H9 (cell line): ENCODE data around the gene CELF1. TPM values are rescaled to one million over a fixed set of nuclear protein-coding genes. Genes with fewer than 3 reads are reported as not detected.

ENCODE experiments used
- DNase-seq: peaks from one replicate; pipeline ENCODE4 v3.0.0-alpha.2; 2017
- H2AFZ ChIP-seq: one replicate; pipeline ENCODE4 v1.6.1; 2013; ENCODE audit warnings: mild to moderate bottlenecking, low read length, control low read depth, moderate library complexity
- H2AK5ac ChIP-seq: 2 replicates; pipeline ENCODE4 v1.6.1; 2013; ENCODE audit warnings: low read length, control low read depth, mixed read lengths; ENCODE audit not compliant: insufficient read length
- H2BK120ac ChIP-seq: one replicate; pipeline ENCODE4 v1.6.1; 2013; ENCODE audit warnings: low read depth, mild to moderate bottlenecking, low read length, control low read depth, inconsistent platforms; ENCODE audit not compliant: poor library complexity, severe bottlenecking
- H2BK12ac ChIP-seq: 2 replicates; pipeline ENCODE4 v1.6.1; 2013; ENCODE audit warnings: low read length, control low read depth, mixed read lengths, low read depth; ENCODE audit not compliant: insufficient read length
- H2BK15ac ChIP-seq: 2 replicates; pipeline ENCODE4 v1.6.1; 2013; ENCODE audit warnings: low read depth, low read length, control low read depth
- H2BK20ac ChIP-seq: one replicate; pipeline ENCODE4 v1.6.1; 2013; ENCODE audit warnings: low read depth, mild to moderate bottlenecking, low read length, control low read depth, inconsistent platforms; ENCODE audit not compliant: poor library complexity, severe bottlenecking
- H2BK5ac ChIP-seq: 2 replicates; pipeline ENCODE4 v1.6.1; 2013; ENCODE audit warnings: low read length, control low read depth, mixed read lengths; ENCODE audit not compliant: insufficient read length
- H3K14ac ChIP-seq: 2 replicates; pipeline ENCODE4 v1.6.1; 2013; ENCODE audit warnings: low read length, control low read depth; ENCODE audit not compliant: insufficient read depth
- H3K18ac ChIP-seq: 2 replicates; pipeline ENCODE4 v1.6.1; 2013; ENCODE audit warnings: low read depth, mild to moderate bottlenecking, mixed read lengths, low read length, control low read depth; ENCODE audit not compliant: insufficient read length
- H3K23ac ChIP-seq: 2 replicates; pipeline ENCODE4 v1.6.1; 2013; ENCODE audit warnings: low read length, control low read depth, mixed read lengths, low read depth; ENCODE audit not compliant: insufficient read length
- H3K23me2 ChIP-seq: 2 replicates; pipeline ENCODE4 v1.6.1; 2013; ENCODE audit warnings: low read depth, mild to moderate bottlenecking, mixed read lengths, low read length, control low read depth; ENCODE audit not compliant: insufficient read length, poor library complexity, severe bottlenecking
- H3K27ac ChIP-seq: 2 replicates; pipeline ENCODE4 v1.5.1; 2013; ENCODE audit warnings: low read length, control low read depth, mixed read lengths, low read depth; ENCODE audit not compliant: insufficient read length
- H3K27me3 ChIP-seq: 2 replicates; pipeline ENCODE4 v1.6.1; 2013; ENCODE audit warnings: low read length, control low read depth, inconsistent platforms; ENCODE audit not compliant: insufficient read depth
- H3K4ac ChIP-seq: 2 replicates; pipeline ENCODE4 v1.6.1; 2013; ENCODE audit warnings: low read depth, mild to moderate bottlenecking, control low read depth, inconsistent platforms, low read length, moderate library complexity
- H3K4me1 ChIP-seq: 2 replicates; pipeline ENCODE4 v1.6.1; 2013; ENCODE audit warnings: low read length, control low read depth, inconsistent platforms; ENCODE audit not compliant: insufficient read depth
- H3K4me2 ChIP-seq: 2 replicates; pipeline ENCODE4 v1.6.1; 2013; ENCODE audit warnings: low read length, control low read depth, mixed read lengths; ENCODE audit not compliant: insufficient read length, insufficient read depth
- H3K56ac ChIP-seq: 2 replicates; pipeline ENCODE4 v1.6.1; 2013; ENCODE audit warnings: low read depth, mild to moderate bottlenecking, mixed read lengths, low read length, control low read depth; ENCODE audit not compliant: insufficient read length
- H3K79me1 ChIP-seq: 2 replicates; pipeline ENCODE4 v1.6.1; 2013; ENCODE audit warnings: low read depth, mild to moderate bottlenecking, moderate library complexity, low read length, control low read depth, inconsistent platforms; ENCODE audit not compliant: insufficient read depth, poor library complexity, severe bottlenecking
- H3K79me2 ChIP-seq: 2 replicates; pipeline ENCODE4 v1.6.1; 2013; ENCODE audit warnings: low read length, control low read depth, inconsistent platforms; ENCODE audit not compliant: insufficient read depth
- H3K9ac ChIP-seq: 2 replicates; pipeline ENCODE4 v1.6.1; 2013; ENCODE audit warnings: low read length, control low read depth, mixed read lengths; ENCODE audit not compliant: insufficient read length; ENCODE audit errors: extremely low read depth
- H3K9me3 ChIP-seq: one replicate; pipeline ENCODE4 v1.6.1; 2013; ENCODE audit warnings: low read depth, low read length, inconsistent platforms; ENCODE audit not compliant: control insufficient read depth
- H3T11ph ChIP-seq: one replicate; pipeline ENCODE4 v1.6.1; 2013; ENCODE audit warnings: mild to moderate bottlenecking, low read length, control low read depth, inconsistent platforms
- H4K20me1 ChIP-seq: one replicate; pipeline ENCODE4 v1.6.1; 2013; ENCODE audit not compliant: control insufficient read depth, insufficient read length, insufficient read depth
- H4K5ac ChIP-seq: 2 replicates; pipeline ENCODE4 v1.6.1; 2013; ENCODE audit warnings: low read depth, mild to moderate bottlenecking, mixed read lengths, low read length, control low read depth; ENCODE audit not compliant: insufficient read length
- H4K8ac ChIP-seq: replicated peaks from 2 replicates; pipeline ENCODE4 v1.6.1; 2013; ENCODE audit warnings: low read length, control low read depth, mixed read lengths, low read depth; ENCODE audit not compliant: insufficient read length
- H4K91ac ChIP-seq: 2 replicates; pipeline ENCODE4 v1.6.1; 2013; ENCODE audit warnings: low read depth, mild to moderate bottlenecking, moderate library complexity, mixed read lengths, low read length, control low read depth; ENCODE audit not compliant: insufficient read length
- H3K27ac Mint-ChIP-seq, 3 experiments: 2 replicates in 2 of 3; 3 replicates in 1 of 3; pipeline ENCODE4 v1.8.0; 2020 to 2021; ENCODE audit warnings: mixed read lengths in 3 of 3, mild to moderate bottlenecking in 1 of 3, moderate library complexity in 1 of 3
- H3K27me3 Mint-ChIP-seq: 2 replicates; pipeline ENCODE4 v1.8.0; 2021; ENCODE audit warnings: low read depth, mild to moderate bottlenecking, moderate library complexity, mixed read lengths
- H3K36me3 Mint-ChIP-seq, 3 experiments: 2 replicates in 2 of 3; 3 replicates in 1 of 3; pipeline ENCODE4 v1.8.0; 2020 to 2021; ENCODE audit warnings: low read depth in 3 of 3, mixed read lengths in 3 of 3; ENCODE audit not compliant: insufficient read depth in 1 of 3
- H3K4me1 Mint-ChIP-seq, 2 experiments: 2 replicates each; pipeline ENCODE4 v1.8.0; 2020; ENCODE audit warnings: mixed read lengths in 2 of 2
- H3K4me3 Mint-ChIP-seq, 2 experiments: 2 replicates in 1 of 2; 3 replicates in 1 of 2; pipeline ENCODE4 v1.8.0; 2020 to 2021; ENCODE audit warnings: mild to moderate bottlenecking in 2 of 2, mixed read lengths in 2 of 2, moderate library complexity in 1 of 2
- H3K9me3 Mint-ChIP-seq, 2 experiments: 2 replicates in 1 of 2; 3 replicates in 1 of 2; pipeline ENCODE4 v1.8.0; 2020; ENCODE audit warnings: mild to moderate bottlenecking in 2 of 2, mixed read lengths in 2 of 2, moderate library complexity in 1 of 2
- CTCF ChIP-seq: fragments of 200-600 bp; sonication (generic); conservative IDR thresholded peaks from 3 replicates; pipeline ENCODE4 v1.8.0; 2021; ENCODE audit warnings: antibody characterized with exemption, mild to moderate bottlenecking
- WGBS: extraction: QIAGEN DNeasy Blood & Tissue Kit; methylation state at CpG from one replicate; pipeline ENCODE4 v1.1.7; 2013; ENCODE audit warnings: missing lambda C conversion rate, low lambda C conversion rate, mixed read lengths; ENCODE audit not compliant: insufficient read length; ENCODE audit errors: extremely low coverage; 5-methylcytosine and 5-hydroxymethylcytosine counted together
- total RNA-seq: library from RNA; stranded (reverse); gene quantifications from 2 replicates; pipeline ENCODE4 v1.2.1, GENCODE V29; 2021

CELF1 gene
- total RNA-seq, 1 experiment from 2014 or later, result 211 TPM

- no peak overlapping the region for H2AFZ ChIP-seq
- H3K79me1 ChIP-seq, result no peaks in the 10 kb centered on the region
- H3T11ph ChIP-seq, result no peak overlapping the region
- no peak overlapping the region for H3K4me2 ChIP-seq
- no peak for DNase-seq
- H3K9me3 ChIP-seq, result no peaks in the 10 kb centered on the region
- no peak overlapping the region for H2BK120ac ChIP-seq
- peaks cover 11 to 16% of the 10 kb centered on the region in 2 experiments for H3K4me1 Mint-ChIP-seq
- H4K91ac ChIP-seq, result no peak overlapping the region
- peaks cover 0 to 18% (median 6%) of the 10 kb centered on the region in 3 experiments; a peak in 6 of 7 replicates for H3K36me3 Mint-ChIP-seq
- H4K5ac ChIP-seq, result no peak overlapping the region
- H3K9ac ChIP-seq, result no peak overlapping the region
- no peaks in the 10 kb centered on the region for H4K20me1 ChIP-seq
- no peak overlapping the region for H2BK20ac ChIP-seq
- H3K27me3 Mint-ChIP-seq, result no peaks in the 10 kb centered on the region; the same call in none of the 2 replicates
- no peak overlapping the region for H3K27ac ChIP-seq
- H3K27ac Mint-ChIP-seq, result peak overlapping the region; percentile 48 to 59 (median 58); a peak in 5 of 7 replicates
- no peak overlapping the region for H3K56ac ChIP-seq
- no peaks in the 10 kb centered on the region for H3K79me2 ChIP-seq
- TF ChIP-seq CTCF, result no peak
- no peaks in the 10 kb centered on the region for H3K9me3 Mint-ChIP-seq
- no peak overlapping the region for H3K14ac ChIP-seq
- no peak overlapping the region for H2BK12ac ChIP-seq
- no peaks in the 10 kb centered on the region for H3K23me2 ChIP-seq
- no CpG with 5 or more reads among the region's 2 CpGs for WGBS
- no peak overlapping the region for H2BK15ac ChIP-seq
- H3K4ac ChIP-seq, result no peak overlapping the region
- no peak overlapping the region for H3K23ac ChIP-seq
- no peak overlapping the region for H4K8ac ChIP-seq
- no peak overlapping the region for H3K4me3 Mint-ChIP-seq
- no peak overlapping the region for H2BK5ac ChIP-seq
- H3K18ac ChIP-seq, result no peak overlapping the region
- no peaks in the 10 kb centered on the region for H3K4me1 ChIP-seq
- H3K27me3 ChIP-seq, result no peaks in the 10 kb centered on the region
- H2AK5ac ChIP-seq, result no peak overlapping the region
Measured at GRCh38 chr11:47460571-47461235, 92.2 kb downstream of the CELF1 start.
